ENCODE data around the gene SLC26A3.

Gene SLC26A3

DNA sequence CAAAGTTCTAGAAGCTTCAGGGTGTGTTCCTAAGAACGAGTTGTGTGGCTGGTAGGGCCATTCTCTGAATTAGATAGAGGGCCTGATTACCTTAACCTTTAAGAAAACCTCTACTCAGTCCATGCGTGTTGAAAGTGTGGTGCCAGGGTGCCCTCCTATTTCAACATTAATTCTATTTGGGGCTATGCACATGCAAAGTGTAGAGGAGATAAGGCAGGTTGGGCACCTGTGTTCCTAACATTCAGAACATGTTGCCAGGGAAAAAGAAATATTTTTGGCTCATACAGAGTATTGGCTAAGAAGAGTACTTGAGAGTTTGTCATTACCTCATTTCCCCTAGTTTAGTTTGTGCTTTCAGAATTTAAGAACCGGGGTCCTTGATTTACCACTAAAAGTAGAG lies 20.6 kb downstream of the SLC26A3 start:
- H4K20me1 ChIP-seq (ENCODE audit: insufficient read depth, low read length), result no peaks in the 10 kb centered on the region
- no peaks in the 10 kb centered on the region for H3K79me2 ChIP-seq (ENCODE audit: insufficient read depth, low read length)
- TF ChIP-seq EZH2 (IDR thresholded peaks at IDR 0.05; ENCODE audit: borderline replicate concordance, low read length), result no peak
- TF ChIP-seq, protein P1, sequence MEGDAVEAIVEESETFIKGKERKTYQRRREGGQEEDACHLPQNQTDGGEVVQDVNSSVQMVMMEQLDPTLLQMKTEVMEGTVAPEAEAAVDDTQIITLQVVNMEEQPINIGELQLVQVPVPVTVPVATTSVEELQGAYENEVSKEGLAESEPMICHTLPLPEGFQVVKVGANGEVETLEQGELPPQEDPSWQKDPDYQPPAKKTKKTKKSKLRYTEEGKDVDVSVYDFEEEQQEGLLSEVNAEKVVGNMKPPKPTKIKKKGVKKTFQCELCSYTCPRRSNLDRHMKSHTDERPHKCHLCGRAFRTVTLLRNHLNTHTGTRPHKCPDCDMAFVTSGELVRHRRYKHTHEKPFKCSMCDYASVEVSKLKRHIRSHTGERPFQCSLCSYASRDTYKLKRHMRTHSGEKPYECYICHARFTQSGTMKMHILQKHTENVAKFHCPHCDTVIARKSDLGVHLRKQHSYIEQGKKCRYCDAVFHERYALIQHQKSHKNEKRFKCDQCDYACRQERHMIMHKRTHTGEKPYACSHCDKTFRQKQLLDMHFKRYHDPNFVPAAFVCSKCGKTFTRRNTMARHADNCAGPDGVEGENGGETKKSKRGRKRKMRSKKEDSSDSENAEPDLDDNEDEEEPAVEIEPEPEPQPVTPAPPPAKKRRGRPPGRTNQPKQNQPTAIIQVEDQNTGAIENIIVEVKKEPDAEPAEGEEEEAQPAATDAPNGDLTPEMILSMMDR (IDR thresholded peaks at IDR 0.05; ENCODE audit: low read length), result no peak
- no peaks in the 10 kb centered on the region for H3K4me1 ChIP-seq (ENCODE audit: insufficient read depth, low read length, severe bottlenecking)
- H2AFZ ChIP-seq (ENCODE audit: low read length), result no peak overlapping the region
- H3K27ac ChIP-seq (ENCODE audit: low read depth, low read length, poor library complexity, severe bottlenecking), result no peak overlapping the region
- H3F3A ChIP-seq (ENCODE audit: insufficient read depth, low read length), result no peaks in the 10 kb centered on the region
- no peaks in the 10 kb centered on the region for H3K27me3 ChIP-seq (ENCODE audit: insufficient read depth, low read length)
- H3K36me3 ChIP-seq (ENCODE audit: insufficient read depth, low read length), result no peaks in the 10 kb centered on the region
- no peak overlapping the region for H3K4me2 ChIP-seq (ENCODE audit: low read length)
- H3K9me3 ChIP-seq (ENCODE audit: low read length), result no peaks in the 10 kb centered on the region
- H3K9ac ChIP-seq (ENCODE audit: low read length), result no peak overlapping the region
- no peak overlapping the region for H3K4me3 ChIP-seq (ENCODE audit: low read depth, low read length, poor library complexity, severe bottlenecking)
- no peaks in the 10 kb centered on the region for H3K9me2 ChIP-seq (ENCODE audit: low read depth, low read length)

DNA sequence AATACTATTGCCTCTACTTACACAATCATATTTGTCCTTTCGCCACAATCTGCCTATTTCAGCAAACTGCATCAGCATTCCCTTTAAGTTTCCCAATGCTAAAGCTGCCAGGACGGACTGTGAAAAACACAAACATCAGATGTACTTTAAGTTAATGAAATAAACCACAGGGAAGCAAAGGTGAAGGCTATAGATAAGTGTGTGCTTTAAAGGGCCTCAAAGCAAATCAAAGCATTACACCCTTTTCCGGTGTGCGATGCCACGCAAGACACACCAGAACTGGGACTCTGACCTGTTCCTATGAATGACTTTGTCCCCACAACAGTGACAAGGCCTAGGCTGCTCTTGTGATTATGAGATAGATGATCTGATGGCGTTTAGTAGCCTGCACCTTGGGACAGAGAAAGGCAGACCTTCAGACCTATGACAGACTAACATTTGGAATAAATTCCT lies 23.4 kb downstream of the SLC26A3 start:
- H3K4me1 ChIP-seq (ENCODE audit: insufficient read depth, low read length, severe bottlenecking), result no peaks in the 10 kb centered on the region

DNA sequence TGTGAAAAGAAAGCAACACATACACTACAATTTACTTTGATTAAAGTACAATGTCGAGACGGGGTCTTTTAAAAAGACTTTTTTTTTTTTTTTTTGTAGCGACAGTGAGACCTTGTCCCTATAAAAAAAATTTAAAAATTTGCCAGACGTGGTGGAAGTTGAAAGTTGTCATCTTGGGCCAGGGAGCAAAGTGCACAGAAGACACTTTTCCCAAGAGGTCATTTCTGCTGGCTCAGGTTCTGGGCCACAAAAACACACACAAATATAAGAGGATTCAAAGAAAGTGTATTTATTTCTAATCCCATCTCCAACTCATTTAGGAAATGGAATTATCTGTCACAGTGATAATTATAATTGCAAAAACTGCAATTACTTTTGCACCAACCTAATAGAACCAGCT lies 24.7 kb downstream of the SLC26A3 start:
- Histone ChIP-seq H3K4me2 (ENCODE audit: low read length) (no peak overlapping the region), H3K4me1 (ENCODE audit: insufficient read depth, low read length, severe bottlenecking) (no peaks in the 10 kb centered on the region), H4K20me1 (ENCODE audit: insufficient read depth, low read length) (no peaks in the 10 kb centered on the region), H3F3A (ENCODE audit: insufficient read depth, low read length) (no peaks in the 10 kb centered on the region), H3K9ac (ENCODE audit: low read length) (no peak overlapping the region), H2AFZ (ENCODE audit: low read length) (no peak overlapping the region), H3K36me3 (ENCODE audit: insufficient read depth, low read length) (no peaks in the 10 kb centered on the region), H3K27ac (ENCODE audit: low read depth, low read length, poor library complexity, severe bottlenecking) (no peak overlapping the region), H3K79me2 (ENCODE audit: insufficient read depth, low read length) (no peaks in the 10 kb centered on the region), H3K9me2 (ENCODE audit: low read depth, low read length) (no peaks in the 10 kb centered on the region), H3K4me3 (ENCODE audit: low read depth, low read length, poor library complexity, severe bottlenecking) (no peak overlapping the region), H3K9me3 (ENCODE audit: low read length) (no peaks in the 10 kb centered on the region), H3K27me3 (ENCODE audit: insufficient read depth, low read length) (0 out of 2 replicates have a peak, but pooled peaks cover 4% of the 10 kb centered on the region)
- TF ChIP-seq, protein P1 (IDR thresholded peaks at IDR 0.05; ENCODE audit: low read length), result no peak
- no peak for TF ChIP-seq EZH2 (IDR thresholded peaks at IDR 0.05; ENCODE audit: borderline replicate concordance, low read length)

More for the DNA sequence above, 23.4 kb downstream of the SLC26A3 start:
- Histone ChIP-seq H3K27ac (ENCODE audit: low read depth, low read length, poor library complexity, severe bottlenecking) (no peak overlapping the region), H3K36me3 (ENCODE audit: insufficient read depth, low read length) (no peaks in the 10 kb centered on the region), H3K4me3 (ENCODE audit: low read depth, low read length, poor library complexity, severe bottlenecking) (no peak overlapping the region), H3K27me3 (ENCODE audit: insufficient read depth, low read length) (no peaks in the 10 kb centered on the region), H3K9me3 (ENCODE audit: low read length) (no peaks in the 10 kb centered on the region), H4K20me1 (ENCODE audit: insufficient read depth, low read length) (no peaks in the 10 kb centered on the region), H3K9me2 (ENCODE audit: low read depth, low read length) (no peaks in the 10 kb centered on the region), H2AFZ (ENCODE audit: low read length) (no peak overlapping the region), H3K79me2 (ENCODE audit: insufficient read depth, low read length) (no peaks in the 10 kb centered on the region), H3K9ac (ENCODE audit: low read length) (no peak overlapping the region), H3F3A (ENCODE audit: insufficient read depth, low read length) (no peaks in the 10 kb centered on the region), H3K4me2 (ENCODE audit: low read length) (no peak overlapping the region)
- TF ChIP-seq EZH2 (IDR thresholded peaks at IDR 0.05; ENCODE audit: borderline replicate concordance, low read length), result no peak
- TF ChIP-seq, protein P1 (IDR thresholded peaks at IDR 0.05; ENCODE audit: low read length), result no peak

All from OCI-LY1 (cell line).